ENCODE measurements around the gene CHEK2. TPM values are rescaled to one million over a fixed set of nuclear protein-coding genes. Genes with fewer than 3 reads are reported as not detected.
"Not testable (repeated sequence)": the region's sequence is repeated elsewhere in the genome, so short reads cannot be mapped to it uniquely, and the experiment has no call there.

CHEK2 gene
- total RNA-seq, 2 donors from 2014 or later: 9.0 to 16.0 TPM

DNA sequence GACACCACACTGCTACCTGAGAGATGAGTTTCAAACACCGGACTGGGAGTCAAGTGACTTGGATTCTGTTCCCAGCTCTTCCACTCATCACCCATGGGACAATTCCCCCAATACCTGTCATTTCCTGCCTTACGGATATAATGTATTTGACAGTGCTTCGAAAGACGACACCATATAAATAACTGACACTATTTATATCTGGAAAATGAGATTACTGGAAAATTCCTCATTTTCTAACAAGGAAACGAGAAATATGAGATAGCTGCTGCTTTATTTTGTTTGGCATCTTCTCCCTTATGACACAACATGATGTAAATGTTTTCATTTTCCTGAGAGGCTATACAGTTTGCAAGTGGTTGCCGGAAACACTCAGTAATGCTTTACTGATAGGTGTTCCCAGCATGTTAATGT lies 8.9 kb upstream of the CHEK2 start:
- DNase-seq: no peak
- intact Hi-C loops (cut with DNase I, micrococcal nuclease): no loop called here
- no peak for ATAC-seq

DNA sequence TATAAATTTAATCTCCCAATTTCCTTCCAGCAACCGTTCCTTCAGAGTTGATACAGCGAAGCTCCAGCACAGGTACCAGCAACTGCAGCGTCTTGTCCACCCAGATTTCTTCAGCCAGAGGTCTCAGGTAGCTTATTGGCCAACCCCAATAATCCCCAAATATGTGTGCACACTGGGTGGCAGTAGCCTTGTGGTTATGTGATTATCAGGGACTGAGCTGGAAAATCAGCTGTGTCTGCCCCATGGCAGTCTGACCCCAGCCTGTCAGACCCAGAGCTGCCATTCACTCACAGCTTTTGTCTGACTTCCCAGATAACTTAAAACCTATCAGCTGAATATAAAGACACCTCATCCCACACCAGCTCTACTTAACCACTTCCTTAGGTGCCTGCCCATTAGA lies 2.2 kb upstream of the CHEK2 start:
- intact Hi-C loops (cut with DNase I, micrococcal nuclease): no loop called here
- no peak for DNase-seq

DNA sequence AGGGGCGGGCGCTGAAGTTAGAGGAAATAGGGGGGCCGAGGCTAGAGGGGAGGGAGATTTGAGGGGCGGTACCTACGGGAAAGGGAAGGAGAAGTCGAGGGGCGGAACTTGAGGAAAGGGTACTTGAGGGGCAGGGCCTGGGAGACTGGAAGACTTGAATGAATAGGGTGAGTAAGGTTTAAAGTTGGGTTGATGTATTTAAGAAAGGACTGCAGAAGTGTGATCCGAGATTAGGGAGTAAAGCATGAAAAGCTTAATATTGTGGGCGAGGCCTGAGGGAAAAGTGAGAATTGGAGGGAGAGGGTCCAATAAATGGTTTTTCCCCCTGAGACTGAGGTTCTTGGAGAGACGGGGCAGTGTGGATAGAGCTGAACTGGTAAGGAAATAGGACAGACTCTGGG lies 942 bp upstream of the CHEK2 start:
- ATAC-seq (no peak), DNase-seq (no peak)
- intact Hi-C loops (cut with DNase I, micrococcal nuclease): no loop called here

More for the DNA sequence above, 2.2 kb upstream of the CHEK2 start:
- no peak for ATAC-seq

DNA sequence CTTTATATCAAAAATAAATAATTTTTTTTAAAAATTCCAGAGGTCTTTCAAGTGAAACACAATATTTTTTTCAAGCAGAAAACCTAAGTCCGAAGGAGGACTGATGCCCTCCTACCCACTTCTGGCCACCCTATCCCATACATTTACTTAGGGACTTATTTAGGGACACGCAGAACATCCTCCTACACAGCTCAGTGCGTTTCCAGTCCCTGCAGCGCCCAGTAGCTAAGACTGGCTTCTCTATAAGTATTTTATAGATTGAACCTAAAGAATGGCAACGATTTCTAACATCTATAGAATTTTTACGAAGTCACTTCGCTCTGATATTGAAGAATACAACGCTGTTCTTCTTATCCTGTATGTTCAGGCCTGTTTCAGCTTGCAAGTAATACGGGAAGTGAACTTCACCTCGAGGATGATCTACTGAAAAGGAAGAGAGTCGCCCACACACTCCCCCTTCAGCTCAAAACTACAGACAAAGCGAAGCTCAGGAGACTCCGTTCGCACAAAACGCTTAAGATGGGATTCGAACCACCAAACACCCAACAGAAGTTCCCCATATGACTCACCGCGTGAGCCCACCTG lies 328 bp downstream of the CHEK2 start:
- intact Hi-C loops (cut with DNase I, micrococcal nuclease): no loop called here
- peak; percentile 14 for ATAC-seq
- DNase-seq: no peak

DNA sequence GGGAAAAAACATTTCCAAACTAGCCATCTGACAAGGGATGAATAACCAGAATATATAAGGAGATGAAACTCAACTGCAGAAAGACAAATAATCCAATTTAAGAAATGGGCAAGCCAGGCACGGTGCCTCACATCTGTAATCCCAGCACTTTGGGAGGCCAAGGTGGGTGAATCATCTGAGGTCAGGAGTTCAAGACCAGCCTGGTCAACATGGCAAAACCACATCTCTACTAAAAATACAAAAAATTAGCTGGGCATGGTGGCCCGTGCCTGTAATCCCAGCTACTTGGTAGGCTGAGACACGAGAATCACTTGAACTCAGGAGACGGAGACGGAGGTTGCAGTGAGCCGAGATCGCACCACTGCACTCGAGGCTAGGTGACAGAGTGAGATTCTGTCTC lies 2.7 kb downstream of the CHEK2 start:
- DNase-seq; ATAC-seq; intact Hi-C loops (cut with DNase I, micrococcal nuclease): not testable (repeated sequence)

DNA sequence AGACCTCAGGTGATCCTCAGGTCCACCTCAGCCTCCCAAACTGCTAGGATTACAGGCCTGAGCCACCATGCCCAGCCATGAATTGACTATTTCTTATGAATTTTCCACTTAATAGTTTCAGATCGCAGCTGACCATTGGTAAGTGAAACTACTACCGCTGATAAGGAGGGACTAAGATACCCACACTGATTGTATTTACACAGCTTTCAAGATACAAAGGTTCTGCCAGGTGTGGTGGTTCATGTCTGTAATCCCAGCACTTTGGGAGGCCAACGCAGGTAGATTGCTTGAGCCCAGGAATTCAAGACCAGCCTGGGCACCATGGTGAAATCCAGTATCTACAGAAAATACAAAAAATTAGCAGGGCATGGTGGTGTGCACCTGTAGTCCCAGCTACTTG lies 3.9 kb downstream of the CHEK2 start:
- ATAC-seq (no peak), DNase-seq (no peak)
- intact Hi-C loops (cut with DNase I, micrococcal nuclease): no loop called here

DNA sequence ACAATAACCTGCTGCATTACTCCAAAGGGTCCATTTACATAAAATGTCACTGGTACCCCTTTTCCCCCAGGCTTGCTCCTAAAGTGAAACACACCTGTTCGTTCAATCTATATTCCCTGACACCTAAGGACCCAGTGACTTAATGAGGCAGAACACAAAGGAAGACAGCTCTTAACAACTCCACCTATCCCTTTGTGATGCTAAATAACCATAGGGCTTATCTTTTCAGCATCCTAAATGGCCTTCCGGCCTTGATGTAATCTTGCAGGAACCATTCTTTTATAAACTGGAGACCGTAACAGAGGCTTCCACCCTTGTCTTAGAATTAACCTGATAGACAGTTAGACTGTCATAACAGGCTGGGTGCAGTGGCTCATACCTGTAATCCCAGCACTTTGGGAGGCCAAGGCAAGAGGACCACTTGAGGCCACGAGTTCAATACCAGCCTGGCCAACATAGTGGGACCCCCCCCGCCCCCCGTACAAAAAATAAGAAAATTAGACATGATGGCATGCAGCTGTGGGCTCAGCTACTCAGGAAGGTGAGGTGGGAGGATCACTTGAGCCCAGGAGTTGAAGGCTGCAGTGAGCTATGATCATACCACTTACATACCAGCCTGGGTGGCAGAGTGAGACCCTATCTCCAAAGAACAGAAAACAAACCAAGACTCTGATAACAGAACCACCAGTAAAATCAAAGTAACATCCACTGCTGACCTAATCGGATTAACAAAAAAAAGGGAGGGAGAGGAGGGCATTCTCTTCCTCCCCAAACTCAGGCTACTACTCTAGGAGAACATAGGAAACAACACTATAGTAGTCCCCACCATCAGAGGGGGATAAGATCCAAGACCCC lies 5.1 kb downstream of the CHEK2 start:
- no peak for ATAC-seq
- intact Hi-C loops (cut with DNase I, micrococcal nuclease): no loop called here
- DNase-seq: no peak

DNA sequence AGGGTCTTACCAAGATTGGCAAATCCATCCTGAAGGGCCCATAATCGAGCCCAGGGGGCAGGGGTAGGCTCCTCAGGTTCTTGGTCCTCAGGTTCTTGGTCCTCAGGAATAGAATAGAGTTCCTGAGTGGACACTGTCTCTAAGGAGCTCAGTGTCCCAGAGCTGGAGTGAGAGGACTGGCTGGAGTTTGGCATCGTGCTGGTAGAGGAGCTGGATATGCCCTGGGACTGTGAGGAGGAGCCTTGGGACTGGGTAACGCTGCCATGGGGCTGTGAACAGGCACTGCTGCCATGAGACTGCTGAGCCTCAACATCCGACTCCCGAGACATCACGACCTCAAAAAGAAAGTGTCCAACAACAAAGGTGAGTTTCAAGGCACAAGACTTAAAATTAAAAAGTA lies 7.2 kb downstream of the CHEK2 start:
- intact Hi-C loops (cut with DNase I, micrococcal nuclease): no loop called here
- ATAC-seq (no peak), DNase-seq (no peak)

DNA sequence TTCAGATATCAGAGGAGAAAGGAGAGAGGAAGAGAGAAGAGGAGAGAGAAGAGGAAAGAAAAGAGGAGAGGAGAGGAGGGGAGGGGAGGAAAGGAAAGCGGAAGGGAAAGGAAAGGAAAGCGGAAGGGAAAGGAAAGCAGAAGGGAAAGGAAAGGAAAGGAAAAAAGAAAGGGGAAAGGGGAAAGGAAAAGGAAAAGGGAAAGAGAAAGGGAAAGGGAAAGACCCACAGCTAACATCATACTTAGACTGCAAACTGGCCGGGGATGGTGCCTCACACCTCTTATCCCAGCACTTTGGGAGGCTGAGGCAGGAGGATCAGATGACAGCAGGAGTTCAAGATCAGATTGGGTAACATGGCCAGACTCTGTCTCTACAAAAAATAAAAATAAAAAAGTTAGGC lies 11.4 kb downstream of the CHEK2 start:
- intact Hi-C loops (cut with DNase I, micrococcal nuclease): no loop called here
- no peak for ATAC-seq
- DNase-seq: no peak

DNA sequence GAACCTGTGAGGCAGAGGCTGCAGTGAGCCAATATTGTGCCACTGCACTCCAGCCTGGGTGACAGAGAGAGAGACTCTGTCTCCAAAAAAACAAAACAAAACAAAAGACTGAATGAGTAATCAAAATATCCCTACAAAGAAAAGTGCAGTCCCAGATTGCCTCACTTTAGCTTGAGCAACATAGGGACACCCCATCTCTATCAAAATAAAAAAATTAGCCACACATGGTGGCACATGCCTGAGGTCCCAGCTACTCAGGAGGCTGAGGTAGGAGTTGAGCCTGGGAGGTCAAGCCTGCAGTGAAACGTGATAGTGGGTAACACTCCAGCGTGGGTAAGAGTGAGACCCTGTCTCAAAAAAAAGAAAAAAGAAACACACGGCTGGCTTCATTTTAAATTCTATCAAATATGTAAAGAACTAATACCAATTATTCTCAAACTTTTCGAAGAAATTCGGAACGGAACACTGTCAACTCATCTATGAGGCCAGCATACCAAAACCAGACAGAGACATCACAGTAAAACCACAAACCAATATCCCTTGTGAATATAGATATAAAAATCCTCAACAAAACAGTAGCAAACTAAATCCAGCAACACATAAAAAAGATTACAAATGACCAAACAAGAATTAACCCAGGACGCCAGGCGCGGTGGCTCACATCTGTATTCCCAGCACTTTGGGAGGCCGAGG lies 12.9 kb downstream of the CHEK2 start:
- ATAC-seq: no peak
- DNase-seq: no peak
- intact Hi-C loops (cut with DNase I, micrococcal nuclease): no loop called here

DNA sequence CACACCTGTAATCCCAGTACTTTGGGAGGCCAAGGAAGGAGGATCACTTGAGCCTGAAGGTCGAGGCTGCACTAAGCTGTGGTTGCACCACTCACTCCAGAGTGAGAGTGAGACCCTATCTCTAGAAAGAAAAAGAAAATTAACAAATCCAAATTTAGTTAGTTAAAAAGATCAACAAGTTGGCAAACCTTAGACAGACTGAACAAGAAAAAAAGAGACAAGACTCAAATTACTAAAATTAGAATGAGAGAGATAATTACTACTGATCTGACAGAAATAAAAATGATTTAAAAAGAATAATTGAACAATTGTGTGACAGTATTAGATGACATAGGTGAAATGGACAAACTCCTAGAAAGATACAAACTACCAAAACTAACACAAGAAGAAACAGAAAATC lies 13.6 kb downstream of the CHEK2 start:
- intact Hi-C loops (cut with DNase I, micrococcal nuclease): no loop called here

DNA sequence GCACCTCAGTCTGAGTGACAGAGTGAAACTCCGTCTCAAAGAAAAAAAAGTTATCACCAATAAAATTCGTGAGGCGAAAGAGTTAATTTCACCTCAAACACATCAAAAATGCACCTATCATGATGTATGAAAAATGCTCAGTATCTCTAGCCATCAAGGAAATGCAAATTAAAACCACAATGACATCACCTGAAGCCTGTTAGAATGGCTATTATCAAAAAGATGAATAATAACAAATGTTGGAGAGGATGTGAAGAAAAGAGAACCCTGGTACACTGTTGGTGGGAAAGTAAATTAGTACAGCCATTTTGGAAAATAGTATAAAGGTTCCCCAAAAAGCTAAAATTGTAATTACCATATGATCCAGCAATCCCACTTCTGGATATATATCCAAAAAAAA lies 23.6 kb downstream of the CHEK2 start:
- DNase-seq: no peak
- intact Hi-C loops (cut with DNase I, micrococcal nuclease): no loop called here
- ATAC-seq: no peak

More for the DNA sequence above, 13.6 kb downstream of the CHEK2 start:
- DNase-seq (no peak), ATAC-seq (no peak)

DNA sequence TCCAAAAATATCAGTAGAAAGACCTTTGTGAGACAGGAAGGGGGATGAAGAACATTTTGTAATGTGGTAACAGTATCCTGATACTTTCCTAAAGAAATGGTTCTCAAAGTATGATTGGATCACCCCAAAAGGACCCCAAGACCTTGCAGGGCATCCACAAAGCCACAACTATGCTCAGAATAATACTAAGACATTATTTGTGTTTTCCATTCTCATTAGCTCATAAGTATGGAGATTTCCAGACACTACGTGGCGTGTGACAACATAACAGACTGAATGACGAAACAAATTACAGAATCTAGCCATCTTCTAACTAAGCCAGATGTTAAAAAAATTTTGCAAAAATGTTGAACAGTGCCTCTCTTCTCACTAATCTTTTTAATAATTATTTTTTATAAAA lies 24.9 kb downstream of the CHEK2 start:
- intact Hi-C loops (cut with DNase I, micrococcal nuclease): no loop called here
- ATAC-seq: no peak
- DNase-seq: no peak

DNA sequence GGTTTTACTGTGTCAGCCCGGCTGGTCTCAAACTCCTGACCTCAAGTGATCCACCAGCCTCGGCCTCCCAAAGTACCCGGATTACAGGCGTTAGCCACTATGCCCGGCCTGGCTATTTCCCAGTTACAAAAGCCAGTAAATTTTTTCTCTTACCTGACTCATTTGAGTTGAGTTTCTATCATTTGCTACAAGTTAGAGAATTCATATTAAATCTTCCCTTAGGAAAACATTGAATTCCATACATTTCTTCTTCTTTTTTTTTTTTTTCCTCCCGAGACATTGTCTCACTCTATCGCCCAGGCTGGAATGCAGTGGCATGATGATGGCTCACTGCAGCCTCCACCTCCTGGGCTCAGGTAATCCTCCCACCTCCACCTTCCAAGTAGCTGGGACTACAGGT lies 26.0 kb downstream of the CHEK2 start:
- DNase-seq (no peak), ATAC-seq (no peak)
- intact Hi-C loops (cut with DNase I, micrococcal nuclease): no loop called here

DNA sequence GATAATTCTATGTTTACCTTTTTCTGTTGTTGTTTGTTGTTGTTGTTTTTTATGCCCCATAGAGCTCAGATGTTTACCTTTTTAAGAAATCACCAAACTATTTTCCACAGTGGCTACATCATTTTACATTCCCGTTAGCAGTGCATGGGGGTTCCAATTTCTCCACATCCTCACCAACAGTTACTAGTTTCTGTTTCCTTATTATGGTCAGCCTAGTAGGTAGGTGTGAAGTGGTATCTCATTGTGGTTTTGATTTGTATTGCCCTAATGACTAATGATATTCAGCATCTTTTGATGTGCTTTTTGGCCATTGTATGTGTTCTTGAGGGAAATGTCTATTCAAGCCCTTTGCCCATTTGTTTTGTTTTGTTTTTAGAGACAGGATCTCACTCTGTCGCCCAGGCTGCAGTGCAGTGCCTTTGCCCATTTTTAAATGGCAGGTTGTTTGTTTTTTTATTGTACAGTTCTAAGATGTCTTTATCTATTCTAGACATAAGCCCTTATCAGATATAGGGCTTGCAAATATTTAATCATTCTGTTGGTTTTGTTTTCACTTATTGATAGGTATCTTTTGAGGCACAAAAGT lies 27.5 kb downstream of the CHEK2 start:
- no peak for ATAC-seq
- intact Hi-C loops (cut with DNase I, micrococcal nuclease): no loop called here
- DNase-seq: no peak

DNA sequence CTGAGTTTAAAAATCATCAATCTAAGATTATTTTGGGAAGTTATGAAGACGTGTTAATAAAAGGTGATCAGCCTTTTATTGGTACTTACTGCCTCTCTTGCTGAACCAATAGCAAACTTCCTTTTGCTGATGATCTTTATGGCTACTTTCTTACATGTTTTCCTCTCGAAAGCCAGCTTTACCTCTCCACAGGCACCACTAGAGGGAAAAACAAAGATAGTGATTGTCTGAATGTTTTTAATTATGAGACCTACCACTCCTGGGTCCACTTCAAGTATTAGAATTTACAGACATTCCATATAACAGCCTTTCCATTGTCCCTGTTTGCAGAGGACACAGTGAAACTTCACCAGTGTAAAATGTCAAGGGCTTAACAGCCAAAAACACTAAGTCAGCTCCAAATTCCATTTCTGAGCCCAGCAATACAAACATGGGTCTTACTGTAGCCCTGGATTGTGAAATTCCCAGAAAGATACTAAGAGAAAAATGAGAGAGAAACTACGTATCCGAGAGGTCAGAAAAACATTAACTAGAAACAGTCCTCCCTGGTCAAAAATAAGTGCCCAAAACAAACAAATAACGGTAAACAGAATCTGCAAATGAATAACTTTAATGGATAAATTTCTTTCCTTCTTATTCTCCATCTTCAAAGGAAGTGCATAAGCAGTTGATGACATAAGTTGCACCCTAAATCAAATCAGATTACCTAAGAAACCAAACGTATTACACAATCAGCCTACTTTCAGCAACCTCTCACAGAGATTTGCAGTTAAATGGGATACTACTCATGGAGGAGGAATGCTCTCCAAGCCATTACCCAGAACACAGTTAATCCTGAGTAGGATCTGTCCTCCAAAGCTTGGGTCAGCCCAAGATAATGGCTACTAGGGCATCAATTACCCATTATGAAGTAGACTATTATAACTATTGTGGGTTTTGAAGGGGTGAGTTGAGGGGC lies 29.5 kb downstream of the CHEK2 start:
- intact Hi-C loops (cut with DNase I, micrococcal nuclease): no loop called here
- no peak for ATAC-seq
- no peak for DNase-seq

DNA sequence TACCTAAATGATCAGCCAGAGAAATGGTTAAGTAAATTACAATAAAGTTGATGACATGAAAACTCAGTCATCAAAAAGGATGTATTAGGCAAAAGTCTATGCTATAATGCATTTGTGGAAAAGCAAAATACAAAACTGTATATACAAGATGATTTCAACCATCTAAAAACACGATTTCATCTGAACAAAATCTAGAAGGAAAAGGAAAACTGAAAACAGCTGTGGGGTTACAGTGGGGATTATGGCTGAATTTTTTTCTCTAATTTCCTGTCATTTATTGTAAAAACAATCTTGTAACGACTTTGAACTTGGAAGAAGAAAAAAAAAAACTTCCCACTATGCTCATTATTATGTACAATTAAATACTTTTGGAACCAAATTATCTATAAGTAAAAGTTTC lies 30.3 kb downstream of the CHEK2 start:
- DNase-seq (no peak), ATAC-seq (no peak)
- intact Hi-C loops (cut with DNase I, micrococcal nuclease): no loop called here

DNA sequence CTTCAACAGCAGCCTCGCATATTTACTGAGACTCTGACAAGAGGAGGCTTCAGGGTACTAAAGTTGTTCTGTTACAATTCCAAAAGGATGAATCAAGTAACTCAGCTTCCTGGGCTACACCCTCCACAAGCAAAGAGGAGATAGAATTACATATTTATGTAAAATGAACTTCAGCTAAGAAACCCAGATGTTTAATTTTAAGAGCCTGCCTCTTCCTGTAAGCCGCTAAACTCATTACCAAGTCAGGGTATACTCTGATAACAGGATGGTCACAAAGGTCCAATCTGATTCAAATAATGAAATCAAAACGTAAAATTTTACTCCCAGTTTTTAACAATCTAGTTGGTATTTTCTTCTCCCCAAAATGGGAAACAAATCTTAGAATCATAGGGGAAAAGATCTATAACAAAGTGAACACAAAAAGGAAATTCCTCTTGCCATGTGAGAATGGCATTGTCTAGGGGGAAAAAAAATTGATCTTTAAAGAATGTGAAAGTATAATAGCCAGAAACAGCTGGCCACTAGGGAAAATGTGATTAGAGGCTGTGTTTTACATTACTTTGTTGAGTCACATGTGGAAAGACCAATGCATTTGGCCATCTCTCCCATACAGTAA lies 30.9 kb downstream of the CHEK2 start:
- ATAC-seq (no peak), DNase-seq (no peak)

More for the DNA sequence above, 30.9 kb downstream of the CHEK2 start:
- intact Hi-C loops (cut with DNase I, micrococcal nuclease): no loop called here

All from left colon (tissue), 2 donors.